TTC549 (cell line): ENCODE results near the gene CTNNA2.

Source experiments
- FAIRE-seq: peaks from 2 replicates; lab custom pipeline; 2012; peaks lifted over from hg19 to GRCh38; lab: Jason Lieb, UNC

Gene CTNNA2

GRCh38 chr2:80298954-80299353 lies 786.1 kb downstream of the CTNNA2 start:
- no peak for FAIRE-seq

- FAIRE-seq: no peak
Observed at GRCh38 chr2:80299661-80300060, 786.8 kb downstream of the CTNNA2 start.

GRCh38 chr2:80300346-80300745 lies 787.5 kb downstream of the CTNNA2 start:
- no peak for FAIRE-seq

- no peak for FAIRE-seq
Observed at GRCh38 chr2:80300954-80301353, 788.1 kb downstream of the CTNNA2 start.

- no peak for FAIRE-seq
Observed at GRCh38 chr2:80302001-80302313, 789.1 kb downstream of the CTNNA2 start.

- FAIRE-seq: no peak
Observed at GRCh38 chr2:80302314-80303005, 789.6 kb downstream of the CTNNA2 start.

- no peak for FAIRE-seq
Observed at GRCh38 chr2:80303006-80303908, 790.4 kb downstream of the CTNNA2 start.

- FAIRE-seq: no peak
Observed at GRCh38 chr2:80303909-80304837, 791.3 kb downstream of the CTNNA2 start, which contains the start of gene LRRTM1. Gene LRRTM1, minus strand, starts transcription at chr2:80304752. Its CDS starts 933 bp downstream, at chr2:80303819.

GRCh38 chr2:80311304-80311703 lies 798.5 kb downstream of the CTNNA2 start:
- no peak for FAIRE-seq

GRCh38 chr2:80312282-80312839 lies 799.5 kb downstream of the CTNNA2 start:
- FAIRE-seq: no peak

- no peak for FAIRE-seq
Observed at GRCh38 chr2:80322311-80322920, 809.6 kb downstream of the CTNNA2 start.

- no peak for FAIRE-seq
Observed at GRCh38 chr2:80322958-80323357, 810.1 kb downstream of the CTNNA2 start.

- FAIRE-seq: no peak
Observed at GRCh38 chr2:80323610-80324009, 810.8 kb downstream of the CTNNA2 start.

- no peak for FAIRE-seq
Observed at GRCh38 chr2:80324525-80324924, 811.7 kb downstream of the CTNNA2 start.

- no peak for FAIRE-seq
Observed at GRCh38 chr2:80326214-80326613, 813.4 kb downstream of the CTNNA2 start.

GRCh38 chr2:80326861-80327260 lies 814.0 kb downstream of the CTNNA2 start:
- no peak for FAIRE-seq

GRCh38 chr2:80328159-80328571 lies 815.3 kb downstream of the CTNNA2 start:
- FAIRE-seq: no peak

GRCh38 chr2:80329491-80329890 lies 816.6 kb downstream of the CTNNA2 start:
- FAIRE-seq: no peak

- FAIRE-seq: no peak
Observed at GRCh38 chr2:80330527-80331450, 817.9 kb downstream of the CTNNA2 start.

GRCh38 chr2:80333886-80334285 lies 821.0 kb downstream of the CTNNA2 start:
- no peak for FAIRE-seq

- no peak for FAIRE-seq
Observed at GRCh38 chr2:80335411-80335810, 822.6 kb downstream of the CTNNA2 start.
